Mesenchymal stem cell (in vitro differentiated cells and primary cell): Measurements from ENCODE around the gene SNX8.

Source experiments
- DNase-seq: peaks from one replicate; pipeline ENCODE4 v3.0.0-alpha.2; 2013
- H2AFZ ChIP-seq: one replicate; pipeline ENCODE4 v1.6.1; 2013; ENCODE audit warnings: low read depth, mild to moderate bottlenecking, control low read depth, inconsistent platforms, low read length, moderate library complexity
- H2AK5ac ChIP-seq: 2 replicates; pipeline ENCODE4 v1.6.1; 2013; ENCODE audit warnings: low read length, moderate library complexity, mild to moderate bottlenecking, inconsistent platforms; ENCODE audit not compliant: severe bottlenecking
- H2BK120ac ChIP-seq: one replicate; pipeline ENCODE4 v1.6.1; 2013; ENCODE audit warnings: low read depth, mild to moderate bottlenecking, inconsistent platforms, low read length, moderate library complexity
- H2BK12ac ChIP-seq, 2 experiments: one replicate each; pipeline ENCODE4 v1.6.1; 2013; ENCODE audit warnings: inconsistent platforms in 2 of 2, low read length in 2 of 2, mild to moderate bottlenecking in 2 of 2, moderate library complexity in 2 of 2, control low read depth in 1 of 2
- H2BK15ac ChIP-seq: one replicate; pipeline ENCODE4 v1.6.1; 2013; ENCODE audit warnings: mild to moderate bottlenecking, low read depth, inconsistent platforms; ENCODE audit not compliant: poor library complexity, severe bottlenecking
- H2BK5ac ChIP-seq: 2 replicates; pipeline ENCODE4 v1.6.1; 2013; ENCODE audit warnings: low read depth, mild to moderate bottlenecking, low read length, control low read depth, inconsistent platforms; ENCODE audit not compliant: poor library complexity, severe bottlenecking
- H3K14ac ChIP-seq, 2 experiments: one replicate each; pipeline ENCODE4 v1.6.1; 2013; ENCODE audit warnings: inconsistent platforms in 2 of 2, low read length in 2 of 2, control low read depth in 1 of 2, mild to moderate bottlenecking in 1 of 2, moderate library complexity in 1 of 2
- H3K18ac ChIP-seq, 2 experiments: one replicate each; pipeline ENCODE4 v1.6.1; 2013; ENCODE audit warnings: inconsistent platforms in 2 of 2, low read length in 2 of 2, control low read depth in 1 of 2, low read depth in 1 of 2, mild to moderate bottlenecking in 1 of 2
- H3K23ac ChIP-seq, 2 experiments: one replicate each; pipeline ENCODE4 v1.6.1; 2013; ENCODE audit warnings: inconsistent platforms in 2 of 2, low read length in 2 of 2, mild to moderate bottlenecking in 2 of 2, moderate library complexity in 2 of 2, control low read depth in 1 of 2
- H3K27ac ChIP-seq: 2 replicates; pipeline ENCODE4 v1.5.1; 2013; ENCODE audit warnings: mild to moderate bottlenecking, moderate library complexity, low read length, control low read depth, inconsistent platforms; ENCODE audit not compliant: poor library complexity, severe bottlenecking
- H3K27me3 ChIP-seq, 2 experiments: 2 replicates each; pipeline versions ENCODE4 v1.6.1 to v1.7.0; 2013; ENCODE audit warnings: low read length in 2 of 2, mild to moderate bottlenecking in 2 of 2, moderate library complexity in 2 of 2, control low read depth in 1 of 2, inconsistent platforms in 1 of 2; ENCODE audit not compliant: control insufficient read depth in 1 of 2, insufficient read depth in 1 of 2
- H3K36me3 ChIP-seq, 2 experiments: 2 replicates each; pipeline versions ENCODE4 v1.6.1 to v1.7.0; 2013; ENCODE audit warnings: low read length in 2 of 2, control low read depth in 1 of 2, inconsistent platforms in 1 of 2, low read depth in 1 of 2, mild to moderate bottlenecking in 1 of 2; ENCODE audit not compliant: insufficient read depth in 2 of 2, control insufficient read depth in 1 of 2
- H3K4ac ChIP-seq, 2 experiments: one replicate each; pipeline ENCODE4 v1.6.1; 2013; ENCODE audit warnings: inconsistent platforms in 2 of 2, low read length in 2 of 2, mild to moderate bottlenecking in 2 of 2, moderate library complexity in 2 of 2, control low read depth in 1 of 2, low read depth in 1 of 2
- H3K4me1 ChIP-seq: 2 replicates; pipeline ENCODE4 v1.6.1; 2013; ENCODE audit warnings: low read depth, low read length, control low read depth; ENCODE audit not compliant: control insufficient read depth, insufficient read depth
- H3K4me2 ChIP-seq: 2 replicates; pipeline ENCODE4 v1.6.1; 2013; ENCODE audit warnings: low read length, mild to moderate bottlenecking, inconsistent platforms; ENCODE audit not compliant: poor library complexity, severe bottlenecking
- H3K4me3 ChIP-seq, 2 experiments: 2 replicates each; pipeline versions ENCODE4 v1.5.1 to v1.7.0; 2013; ENCODE audit warnings: low read length in 2 of 2, mild to moderate bottlenecking in 2 of 2, control low read depth in 1 of 2, low read depth in 1 of 2; ENCODE audit not compliant: insufficient read depth in 1 of 2
- H3K79me1 ChIP-seq: replicated peaks from 2 replicates; pipeline ENCODE4 v1.6.1; 2013; ENCODE audit warnings: mild to moderate bottlenecking, control low read depth, low read length, inconsistent platforms; ENCODE audit not compliant: poor library complexity, severe bottlenecking
- H3K9ac ChIP-seq: 2 replicates; pipeline ENCODE4 v1.7.0; 2013; ENCODE audit warnings: mild to moderate bottlenecking, low read length, moderate library complexity
- H3K9me3 ChIP-seq: 2 replicates; pipeline ENCODE4 v1.7.0; 2013; ENCODE audit warnings: mild to moderate bottlenecking, low read length; ENCODE audit not compliant: control insufficient read depth
- H4K8ac ChIP-seq: one replicate; pipeline ENCODE4 v1.6.1; 2013; ENCODE audit warnings: inconsistent platforms, mild to moderate bottlenecking, low read length, moderate library complexity
- H4K91ac ChIP-seq: one replicate; pipeline ENCODE4 v1.6.1; 2013; ENCODE audit warnings: mild to moderate bottlenecking, low read length, inconsistent platforms
- WGBS: methylation state at CpG from one replicate; pipeline ENCODE4 v1.1.7; 2013; ENCODE audit warnings: mixed read lengths; 5-methylcytosine and 5-hydroxymethylcytosine counted together

SNX8 gene

DNA sequence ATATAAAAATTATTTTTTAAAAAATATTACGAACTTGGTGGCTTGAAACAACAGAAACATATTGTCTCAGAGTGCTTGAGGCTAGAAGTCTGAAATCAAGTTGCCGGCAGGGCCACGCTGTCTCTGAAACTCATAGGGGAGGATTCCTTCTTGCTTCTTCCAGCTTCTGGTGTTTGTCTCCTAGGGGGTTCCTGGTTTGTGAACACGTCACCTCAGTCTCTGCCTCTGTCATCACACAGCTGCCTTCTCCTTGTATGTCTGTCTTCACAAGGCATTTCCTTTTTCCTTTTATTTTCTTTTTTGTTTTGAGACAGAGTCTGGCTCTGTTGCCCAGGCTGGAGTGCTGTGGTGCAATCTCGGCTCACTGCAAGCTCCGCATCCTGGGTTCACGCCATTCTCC, 12.7 kb upstream of the SNX8 start:
- Histone ChIP-seq H3K27me3 (no peaks in the 10 kb centered on the region), H3K4me3 (no peak overlapping the region), H4K8ac (no peak overlapping the region), H3K36me3 (no peaks in the 10 kb centered on the region), H2BK120ac (no peak overlapping the region), H2BK5ac (no peak overlapping the region), H3K14ac (no peak overlapping the region), H2BK15ac (no peak overlapping the region), H3K27ac (no peak overlapping the region), H3K23ac (no peak overlapping the region), H3K9ac (no peak overlapping the region), H3K79me1 (no peaks in the 10 kb centered on the region), H2AFZ (no peak overlapping the region), H4K91ac (no peak overlapping the region), H3K4me1 (peaks cover 3% of the 10 kb centered on the region), H2AK5ac (no peak overlapping the region), H3K4ac (no peak overlapping the region), H3K4me2 (no peak overlapping the region), H3K9me3 (no peaks in the 10 kb centered on the region), H2BK12ac (no peak overlapping the region), H3K18ac (no peak overlapping the region)
- WGBS, result 97% methylated on average over 7 of the region's 7 CpGs
- no peak for DNase-seq

DNA sequence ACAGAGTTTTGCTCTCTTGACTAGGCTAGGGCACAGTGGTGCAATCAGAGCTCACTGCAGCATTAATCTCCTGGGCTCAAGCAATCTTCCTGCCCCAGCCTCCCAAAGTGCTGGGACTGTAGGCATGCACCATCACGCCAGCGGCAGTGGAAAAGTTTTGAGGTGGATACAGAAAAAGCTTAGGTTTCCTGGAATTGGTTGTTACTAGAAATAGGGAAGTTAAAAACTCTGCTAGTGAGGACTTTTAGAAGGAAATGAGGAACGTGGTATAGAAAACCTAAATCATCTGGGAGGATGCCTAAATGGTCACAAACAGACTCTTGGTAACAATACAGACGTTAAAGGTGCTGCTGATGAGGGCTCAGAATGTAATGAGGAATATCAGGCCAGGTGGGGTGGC, 10.9 kb upstream of the SNX8 start:
- Histone ChIP-seq H2BK5ac (no peak overlapping the region), H3K14ac (no peak overlapping the region), H3K9me3 (no peaks in the 10 kb centered on the region), H2AFZ (no peak overlapping the region), H2AK5ac (no peak overlapping the region), H2BK12ac (no peak overlapping the region), H3K4me3 (no peak overlapping the region), H2BK15ac (no peak overlapping the region), H3K18ac (no peak overlapping the region), H3K9ac (no peak overlapping the region), H4K91ac (no peak overlapping the region), H3K27me3 (no peaks in the 10 kb centered on the region), H3K23ac (no peak overlapping the region), H3K4me2 (no peak overlapping the region), H3K79me1 (no peaks in the 10 kb centered on the region), H3K27ac (no peak overlapping the region), H3K36me3 (no peaks in the 10 kb centered on the region), H3K4ac (no peak overlapping the region), H3K4me1 (peaks cover 3% of the 10 kb centered on the region), H4K8ac (no peak overlapping the region), H2BK120ac (no peak overlapping the region)
- DNase-seq, result no peak
- WGBS, result 82% methylated on average over 4 of the region's 4 CpGs

DNA sequence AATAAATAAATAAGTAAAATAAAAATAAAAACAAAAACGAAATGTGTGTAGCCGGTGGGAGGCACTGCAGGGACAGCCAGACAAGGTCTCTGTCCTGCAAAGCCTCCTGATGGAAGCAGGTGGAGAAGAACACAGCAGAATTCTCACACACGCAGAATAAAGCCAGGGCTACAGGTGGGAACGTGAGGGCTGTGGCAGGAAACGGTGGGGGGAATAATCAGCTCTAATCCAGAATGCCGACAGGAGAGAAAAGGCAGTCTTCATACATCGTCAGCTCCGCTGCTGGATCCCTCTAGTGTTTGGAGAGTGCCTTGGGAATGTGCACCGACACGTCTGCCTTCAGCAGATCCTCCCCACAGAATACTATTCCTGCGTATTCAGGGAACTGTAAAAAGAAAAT, 6.8 kb upstream of the SNX8 start:
- Histone ChIP-seq H2BK15ac (no peak overlapping the region), H2BK12ac (no peak overlapping the region), H3K36me3 (no peaks in the 10 kb centered on the region), H3K4me1 (peaks cover 3% of the 10 kb centered on the region), H3K4me2 (peak overlapping the region; percentile 48), H3K23ac (no peak overlapping the region), H3K9ac (peak overlapping the region; percentile 32), H2BK5ac (no peak overlapping the region), H3K4me3 (no peak overlapping the region), H3K27me3 (no peaks in the 10 kb centered on the region), H3K9me3 (no peaks in the 10 kb centered on the region), H3K27ac (no peak overlapping the region), H3K18ac (no peak overlapping the region), H3K79me1 (no peaks in the 10 kb centered on the region), H3K14ac (no peak overlapping the region), H2AFZ (no peak overlapping the region), H4K8ac (peak overlapping the region; percentile 20), H3K4ac (no peak overlapping the region), H2BK120ac (no peak overlapping the region), H2AK5ac (no peak overlapping the region), H4K91ac (no peak overlapping the region)
- WGBS, result 64% methylated on average over 8 of the region's 11 CpGs
- peak; percentile 35 for DNase-seq

DNA sequence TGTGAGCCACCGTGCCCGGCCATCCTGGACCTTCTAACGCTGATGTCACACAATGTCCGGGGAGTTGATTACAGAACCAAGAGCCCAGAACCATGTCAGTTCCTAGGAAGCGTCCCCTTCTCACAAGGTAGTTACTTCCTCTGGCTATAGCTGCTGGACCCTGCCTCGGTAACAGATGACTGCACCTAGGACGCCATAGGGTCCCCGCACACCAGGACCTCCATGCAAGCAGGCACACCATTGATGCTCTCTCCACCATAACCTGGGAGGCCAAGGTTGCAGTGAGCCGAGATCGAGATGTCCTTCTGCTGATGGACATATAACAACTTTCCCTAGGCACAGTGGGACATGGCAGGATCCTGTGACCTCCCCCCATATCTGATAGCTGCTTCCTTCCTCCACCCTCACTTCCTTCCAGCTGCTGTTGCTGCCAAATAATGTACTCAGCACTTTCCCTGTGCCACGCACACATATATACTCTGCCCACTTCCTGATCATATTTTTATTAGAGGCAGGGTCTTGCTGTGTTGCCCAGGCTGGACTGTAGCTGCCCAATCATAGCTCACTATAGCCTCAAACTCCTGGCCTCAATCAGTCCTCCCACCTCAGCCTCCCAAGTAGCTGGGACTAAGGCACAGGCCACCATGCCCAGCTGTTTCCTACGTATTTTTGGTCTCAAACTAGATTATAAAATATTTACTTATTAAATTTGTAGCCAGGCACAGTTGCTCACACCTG, 3.5 kb upstream of the SNX8 start:
- H2BK12ac ChIP-seq, result no peak overlapping the region
- no peak overlapping the region for H2BK120ac ChIP-seq
- H2AK5ac ChIP-seq, result no peak overlapping the region
- no peak overlapping the region for H4K8ac ChIP-seq
- no peaks in the 10 kb centered on the region for H3K27me3 ChIP-seq
- no peak overlapping the region for H2BK15ac ChIP-seq
- no peak overlapping the region for H3K27ac ChIP-seq
- no peak for DNase-seq
- no peak overlapping the region for H3K9ac ChIP-seq
- no peak overlapping the region for H3K4me3 ChIP-seq
- H2BK5ac ChIP-seq, result no peak overlapping the region
- H3K9me3 ChIP-seq, result no peaks in the 10 kb centered on the region
- no peak overlapping the region for H3K18ac ChIP-seq
- WGBS, result 96% methylated on average over 11 of the region's 12 CpGs
- no peak overlapping the region for H3K14ac ChIP-seq
- H3K4me2 ChIP-seq, result no peak overlapping the region
- peaks cover 9% of the 10 kb centered on the region for H3K4me1 ChIP-seq
- H3K79me1 ChIP-seq, result peaks cover 6% of the 10 kb centered on the region
- no peak overlapping the region for H4K91ac ChIP-seq
- no peak overlapping the region for H3K23ac ChIP-seq
- no peak overlapping the region for H3K4ac ChIP-seq
- H3K36me3 ChIP-seq, result no peaks in the 10 kb centered on the region
- H2AFZ ChIP-seq, result no peak overlapping the region
